Activated CD4-positive, CD25-positive, alpha-beta regulatory T cell treated with anti-CD3 and anti-CD28 coated beads, Interleukin-2, amount 50 U/mL, for 72 hours (primary cell): Measurements from ENCODE around the gene CENPB.

Source experiments
- DNase-seq: peaks from one replicate; pipeline ENCODE4 v3.0.0; 2021

The CENPB gene

GRCh38 chr20:3747471-3747870 lies 39.1 kb downstream of the CENPB start:
- DNase-seq: no peak

GRCh38 chr20:3745686-3746173 lies 40.8 kb downstream of the CENPB start:
- no peak for DNase-seq

GRCh38 chr20:3744806-3745685 lies 41.5 kb downstream of the CENPB start:
- peak; percentile 69 for DNase-seq

DNA sequence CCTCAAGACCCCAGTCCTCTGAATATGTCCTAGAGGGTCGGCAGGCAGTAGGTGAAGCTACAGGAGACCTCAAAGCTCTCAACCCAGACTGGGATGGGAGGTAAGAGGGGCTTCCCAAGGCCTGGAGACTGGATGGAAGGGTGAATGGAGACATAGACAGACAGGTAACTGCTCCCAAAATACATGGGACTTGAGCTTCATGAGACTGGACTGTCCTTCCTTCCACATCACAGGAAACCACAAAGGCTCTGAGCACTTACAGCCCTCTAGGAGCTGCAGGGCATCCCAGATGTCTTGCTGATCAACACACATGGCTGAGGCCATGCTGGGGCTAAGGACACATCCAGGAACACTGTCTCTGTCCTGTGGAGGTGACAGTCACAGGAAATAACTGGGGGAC lies 42.5 kb downstream of the CENPB start:
- no peak for DNase-seq

DNA sequence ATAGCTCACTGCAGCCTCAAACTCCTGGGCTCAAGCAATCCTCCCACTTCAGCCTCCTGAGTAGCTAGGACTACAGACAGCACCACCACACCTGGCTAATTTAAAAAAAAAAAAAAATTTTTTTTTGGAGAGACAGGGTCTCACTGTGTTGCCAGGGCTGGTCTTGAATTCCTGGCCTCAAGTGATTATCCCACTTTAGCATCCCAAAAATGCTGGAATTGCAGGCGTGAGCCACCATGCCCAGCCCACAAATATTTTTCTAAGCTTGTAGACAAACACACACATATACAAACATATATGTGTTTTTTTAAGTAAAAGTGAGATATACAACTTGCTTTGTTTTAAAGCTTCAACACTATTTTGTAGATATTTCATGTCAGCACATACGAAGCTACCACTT lies 43.3 kb downstream of the CENPB start:
- no peak for DNase-seq

GRCh38 chr20:3741836-3742458 lies 44.6 kb downstream of the CENPB start:
- no peak for DNase-seq

GRCh38 chr20:3740615-3741301 lies 45.8 kb downstream of the CENPB start:
- no peak for DNase-seq

- no peak for DNase-seq
Observed at GRCh38 chr20:3739926-3740451, 46.6 kb downstream of the CENPB start.

DNA sequence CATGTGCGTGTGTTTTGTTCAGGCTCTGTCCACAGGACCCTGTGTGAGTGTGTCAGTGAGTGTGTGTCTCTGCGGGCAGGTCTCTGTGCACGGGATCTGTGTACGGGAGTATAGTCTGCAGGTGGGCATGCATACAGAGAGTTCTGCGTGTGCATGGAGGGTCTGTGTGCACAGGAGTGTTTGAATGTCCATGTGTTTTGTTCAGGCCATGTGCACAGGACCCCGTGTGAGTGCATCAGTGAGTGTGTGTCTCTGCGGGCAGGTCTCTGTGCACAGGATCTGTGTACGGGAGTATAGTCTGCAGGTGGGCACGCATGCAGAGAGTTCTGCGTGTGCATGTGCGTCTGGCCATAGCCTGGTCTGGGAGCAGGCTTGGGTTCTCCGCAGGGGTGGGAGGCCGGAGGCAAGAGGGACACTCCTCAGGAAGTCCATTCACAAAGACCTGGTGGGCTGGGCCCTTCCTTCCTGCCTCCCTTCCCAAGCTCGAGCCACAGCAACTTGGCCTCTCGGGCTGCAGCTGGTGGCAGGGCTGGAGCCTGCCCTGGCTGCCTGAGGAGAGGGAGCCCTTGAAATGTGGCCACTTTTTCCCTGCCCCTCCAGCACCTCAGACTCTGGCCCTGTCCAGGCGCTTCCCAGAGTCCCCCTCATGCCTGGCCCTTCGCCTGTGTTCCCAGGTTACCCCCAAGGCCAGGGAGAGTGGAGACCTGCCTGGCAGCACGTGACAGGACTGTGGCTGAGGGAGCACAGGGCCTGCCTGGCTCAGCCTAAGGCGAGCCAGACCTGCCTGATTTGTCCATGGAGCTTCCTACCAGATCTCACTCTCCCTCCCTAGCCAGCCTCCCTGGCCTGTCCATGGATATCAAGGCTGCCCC lies 47.2 kb downstream of the CENPB start:
- DNase-seq: no peak

GRCh38 chr20:3738111-3739053 lies 48.2 kb downstream of the CENPB start:
- DNase-seq: no peak

DNA sequence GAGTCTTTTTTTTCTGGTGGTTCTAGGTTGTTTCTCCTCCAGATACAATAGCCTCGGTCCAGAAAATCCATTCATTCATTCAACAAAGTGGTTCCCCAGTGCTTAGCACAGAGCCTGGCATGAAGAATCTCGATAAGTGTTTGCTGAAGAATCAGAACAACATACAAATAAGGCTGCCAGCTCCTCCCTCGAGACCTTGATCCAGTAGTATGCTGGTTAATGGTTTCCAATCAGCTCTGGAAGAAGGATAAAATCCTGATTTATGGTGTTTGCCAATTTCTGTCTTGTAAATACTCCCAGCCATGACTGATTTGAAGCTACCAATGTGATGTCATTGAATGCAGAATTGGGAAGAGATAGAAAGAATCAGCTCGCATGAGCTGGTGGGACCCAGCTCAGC lies 50.8 kb downstream of the CENPB start:
- DNase-seq: no peak

DNA sequence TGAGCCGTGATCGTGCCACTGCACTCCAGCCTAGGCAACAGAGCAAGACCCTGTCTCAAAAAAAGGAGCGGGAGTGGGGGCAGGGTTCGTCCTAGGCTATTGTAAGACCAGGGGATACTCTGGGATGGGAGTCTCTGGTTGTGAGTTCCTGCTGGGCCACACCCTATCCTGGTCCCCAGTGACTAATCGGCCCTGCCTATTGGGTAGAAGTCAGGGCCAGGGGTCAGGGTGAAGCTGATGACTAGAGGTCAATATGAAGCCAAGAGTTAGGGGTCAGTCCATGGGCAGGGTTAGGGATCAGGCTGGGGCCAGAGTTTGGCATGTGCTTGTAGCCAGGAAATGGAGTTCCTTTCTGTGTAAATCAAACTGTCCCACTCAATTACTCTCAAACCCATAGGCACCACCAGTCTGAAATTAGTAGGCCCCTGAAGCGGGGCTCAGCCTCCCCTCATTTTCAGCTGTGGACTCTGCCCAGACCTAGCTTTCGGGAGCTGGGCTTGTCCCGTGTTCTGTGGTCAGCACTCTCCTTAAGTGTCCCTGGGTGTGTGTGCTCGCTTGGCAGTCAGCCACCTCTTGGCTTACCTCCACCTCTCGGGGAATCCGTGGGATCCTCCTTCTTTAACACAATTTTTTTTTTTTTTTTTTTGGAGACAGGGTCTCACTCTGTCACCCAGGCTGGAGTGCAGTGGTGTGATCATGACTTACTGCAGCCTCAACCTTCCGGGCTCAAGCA lies 52.3 kb downstream of the CENPB start:
- no peak for DNase-seq
